ENCODE measurements around the gene BTBD19. TPM values are rescaled to one million over a fixed set of nuclear protein-coding genes. Genes with fewer than 3 reads are reported as not detected.

BTBD19 gene
- total RNA-seq, 1 donor from 2014 or later = 30.6 TPM

DNA sequence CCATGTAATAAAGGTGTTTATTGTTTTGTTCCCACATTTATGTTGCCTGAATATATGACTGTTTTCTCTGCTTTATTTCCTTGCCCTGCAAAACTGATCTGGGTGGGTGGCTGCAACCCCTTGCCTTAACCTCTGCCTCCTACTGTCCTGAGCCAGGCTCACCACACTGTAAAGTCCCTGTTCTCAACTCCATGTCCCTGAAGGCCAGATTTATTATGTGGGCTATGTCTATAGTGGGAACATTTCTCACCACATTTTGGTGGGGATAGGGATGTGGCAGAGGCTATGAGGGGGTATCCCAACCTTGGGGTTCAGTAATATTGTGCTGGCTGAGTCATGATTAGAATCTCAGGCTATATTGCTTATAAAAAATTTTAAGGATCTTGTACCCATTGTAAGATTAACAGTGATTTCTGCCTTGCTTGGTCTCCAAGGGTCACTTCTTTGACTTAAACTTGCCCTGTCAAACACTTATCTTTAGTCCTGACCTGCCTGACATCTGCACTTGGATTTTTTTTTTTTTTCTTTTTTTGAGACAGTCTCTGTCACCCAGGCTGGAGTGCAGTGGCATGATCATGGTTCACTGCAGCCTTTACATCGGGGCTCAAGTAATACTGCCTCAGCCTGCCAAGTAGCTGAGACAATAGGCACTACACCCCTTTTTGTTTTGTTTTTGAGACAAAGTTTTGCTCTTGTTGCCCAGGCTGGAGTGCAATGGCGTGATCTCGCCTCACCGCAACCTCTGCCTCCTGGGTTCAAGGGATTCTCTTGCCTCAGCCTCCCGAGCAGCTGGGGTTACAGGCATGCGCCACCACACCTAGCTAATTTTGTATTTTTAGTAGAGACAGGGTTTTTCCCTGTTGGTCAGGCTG lies 29.4 kb upstream of the BTBD19 start:
- Mint-ChIP-seq H3K27ac (ENCODE audit: unreplicated experiment) (no peak overlapping the region), H3K9me3 (ENCODE audit: unreplicated experiment) (no peaks in the 10 kb centered on the region), H3K36me3 (ENCODE audit: low read depth, unreplicated experiment) (peaks cover 27% of the 10 kb centered on the region), H3K27me3 (ENCODE audit: low read depth, unreplicated experiment) (peaks cover 5% of the 10 kb centered on the region), H3K4me1 (ENCODE audit: low read depth, unreplicated experiment) (peaks cover 20% of the 10 kb centered on the region), H3K4me3 (ENCODE audit: unreplicated experiment) (peak overlapping the region; percentile 92)
- Histone ChIP-seq H3K4me3 (ENCODE audit: insufficient read depth, low read depth, low read length) (peak overlapping the region; percentile 86), H3K27ac (ENCODE audit: low read depth, low read length) (no peak overlapping the region), H3K27me3 (ENCODE audit: insufficient read depth, low read length) (no peaks in the 10 kb centered on the region), H3K36me3 (ENCODE audit: insufficient read depth, low read length) (peaks cover 27% of the 10 kb centered on the region), H2AFZ (ENCODE audit: low read depth, low read length) (no peak overlapping the region), H3K4me2 (ENCODE audit: low read length) (peak overlapping the region; percentile 95), H3K4me1 (ENCODE audit: insufficient read depth, low read length) (peaks cover 21% of the 10 kb centered on the region), H3K9ac (ENCODE audit: low read length) (peak overlapping the region; percentile 12), H4K20me1 (ENCODE audit: insufficient read depth, low read length) (peaks cover 55% of the 10 kb centered on the region), H3K79me2 (ENCODE audit: insufficient read depth, low read length) (peaks cover 45% of the 10 kb centered on the region), H3K9me3 (ENCODE audit: insufficient read depth, low read depth, low read length) (no peaks in the 10 kb centered on the region)
- TF ChIP-seq, protein P1, sequence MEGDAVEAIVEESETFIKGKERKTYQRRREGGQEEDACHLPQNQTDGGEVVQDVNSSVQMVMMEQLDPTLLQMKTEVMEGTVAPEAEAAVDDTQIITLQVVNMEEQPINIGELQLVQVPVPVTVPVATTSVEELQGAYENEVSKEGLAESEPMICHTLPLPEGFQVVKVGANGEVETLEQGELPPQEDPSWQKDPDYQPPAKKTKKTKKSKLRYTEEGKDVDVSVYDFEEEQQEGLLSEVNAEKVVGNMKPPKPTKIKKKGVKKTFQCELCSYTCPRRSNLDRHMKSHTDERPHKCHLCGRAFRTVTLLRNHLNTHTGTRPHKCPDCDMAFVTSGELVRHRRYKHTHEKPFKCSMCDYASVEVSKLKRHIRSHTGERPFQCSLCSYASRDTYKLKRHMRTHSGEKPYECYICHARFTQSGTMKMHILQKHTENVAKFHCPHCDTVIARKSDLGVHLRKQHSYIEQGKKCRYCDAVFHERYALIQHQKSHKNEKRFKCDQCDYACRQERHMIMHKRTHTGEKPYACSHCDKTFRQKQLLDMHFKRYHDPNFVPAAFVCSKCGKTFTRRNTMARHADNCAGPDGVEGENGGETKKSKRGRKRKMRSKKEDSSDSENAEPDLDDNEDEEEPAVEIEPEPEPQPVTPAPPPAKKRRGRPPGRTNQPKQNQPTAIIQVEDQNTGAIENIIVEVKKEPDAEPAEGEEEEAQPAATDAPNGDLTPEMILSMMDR (IDR thresholded peaks at IDR 0.05; ENCODE audit: insufficient read depth, low read depth, low read length) = no peak
- no peak for TF ChIP-seq EZH2 (IDR thresholded peaks at IDR 0.05; ENCODE audit: insufficient read depth, low read length)
- no peak for DNase-seq (ENCODE audit: low read depth)
- no peak for FAIRE-seq

DNA sequence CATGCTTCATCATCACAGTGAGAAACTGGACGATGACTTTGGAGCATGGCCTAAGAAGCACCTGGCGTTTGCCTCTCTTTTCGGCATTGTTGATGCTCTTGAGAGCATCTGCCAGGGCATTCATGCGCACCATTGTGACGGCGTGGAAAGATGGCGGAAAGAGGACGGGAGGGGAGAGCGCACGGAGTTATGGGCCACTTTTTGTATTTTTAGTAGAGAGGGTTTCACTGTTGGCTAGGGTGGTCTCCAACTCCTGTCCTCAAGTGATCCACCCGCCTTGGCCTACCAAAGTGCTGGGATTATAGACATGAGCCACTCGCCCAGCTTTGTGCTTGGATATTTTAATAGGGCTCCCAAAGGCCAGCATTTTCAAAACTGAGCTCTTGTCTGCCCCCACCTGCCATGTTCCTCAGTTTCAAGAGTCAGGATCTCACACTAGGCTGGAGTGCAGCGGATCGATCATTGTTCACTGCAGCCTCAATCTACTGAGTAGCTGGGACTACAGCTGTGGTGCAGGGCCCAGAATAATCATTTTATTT lies 27.7 kb upstream of the BTBD19 start:
- H3K27me3 ChIP-seq (ENCODE audit: insufficient read depth, low read length) = no peaks in the 10 kb centered on the region
- no peak overlapping the region for H2AFZ ChIP-seq (ENCODE audit: low read depth, low read length)
- Mint-ChIP-seq H3K27ac (ENCODE audit: unreplicated experiment) (no peak overlapping the region), H3K36me3 (ENCODE audit: low read depth, unreplicated experiment) (peaks cover 27% of the 10 kb centered on the region), H3K4me1 (ENCODE audit: low read depth, unreplicated experiment) (peaks cover 20% of the 10 kb centered on the region), H3K9me3 (ENCODE audit: unreplicated experiment) (no peaks in the 10 kb centered on the region), H3K27me3 (ENCODE audit: low read depth, unreplicated experiment) (peaks cover 9% of the 10 kb centered on the region), H3K4me3 (ENCODE audit: unreplicated experiment) (no peak overlapping the region)
- H4K20me1 ChIP-seq (ENCODE audit: insufficient read depth, low read length) = peaks cover 55% of the 10 kb centered on the region
- H3K4me3 ChIP-seq (ENCODE audit: insufficient read depth, low read depth, low read length) = no peak overlapping the region
- no peak overlapping the region for H3K4me2 ChIP-seq (ENCODE audit: low read length)
- H3K79me2 ChIP-seq (ENCODE audit: insufficient read depth, low read length) = peaks cover 37% of the 10 kb centered on the region
- no peak for TF ChIP-seq EZH2 (IDR thresholded peaks at IDR 0.05; ENCODE audit: insufficient read depth, low read length)
- TF ChIP-seq, protein P1 (IDR thresholded peaks at IDR 0.05; ENCODE audit: insufficient read depth, low read depth, low read length) = no peak
- no peak overlapping the region for H3K9ac ChIP-seq (ENCODE audit: low read length)
- peaks cover 32% of the 10 kb centered on the region for H3K4me1 ChIP-seq (ENCODE audit: insufficient read depth, low read length)
- peaks cover 27% of the 10 kb centered on the region for H3K36me3 ChIP-seq (ENCODE audit: insufficient read depth, low read length)
- no peak for FAIRE-seq
- no peak overlapping the region for H3K27ac ChIP-seq (ENCODE audit: low read depth, low read length)
- no peaks in the 10 kb centered on the region for H3K9me3 ChIP-seq (ENCODE audit: insufficient read depth, low read depth, low read length)
- no peak for DNase-seq (ENCODE audit: low read depth)
